Anterior cingulate cortex (tissue), 58 donors: ENCODE results near the gene MMP7.
"Not testable (repeated sequence)": the region's sequence is repeated elsewhere in the genome, so short reads cannot be mapped to it uniquely, and the experiment has no call there.

ENCODE experiments used
- DNase-seq, 58 donors: peaks; one replicate each; lab custom pipeline; 2025; lab: John Stamatoyannopoulos, UW

MMP7 gene

GRCh38 chr11:102544594-102544993 lies 14.0 kb upstream of the MMP7 start:
- DNase-seq = no peak

GRCh38 chr11:102539567-102539966 lies 9.0 kb upstream of the MMP7 start:
- DNase-seq = no peak

- no peak for DNase-seq
These were observed 8.4 kb upstream of the MMP7 start for GRCh38 chr11:102538932-102539331.

- DNase-seq = no peak
These were observed 3.8 kb upstream of the MMP7 start for GRCh38 chr11:102534261-102534872.

- no peak for DNase-seq
These were observed 1.9 kb downstream of the MMP7 start for GRCh38 chr11:102528618-102529017.

- no peak for DNase-seq
These were observed 2.9 kb downstream of the MMP7 start for GRCh38 chr11:102527684-102528083.

- no peak for DNase-seq
These were observed 3.5 kb downstream of the MMP7 start for GRCh38 chr11:102527041-102527440.

- DNase-seq = no peak
These were observed 6.7 kb downstream of the MMP7 start for GRCh38 chr11:102523887-102524286.

- DNase-seq = no peak
These were observed 7.4 kb downstream of the MMP7 start for GRCh38 chr11:102523189-102523570.

- no peak for DNase-seq
These were observed 8.0 kb downstream of the MMP7 start for GRCh38 chr11:102522312-102523188.

GRCh38 chr11:102521121-102521520 lies 9.4 kb downstream of the MMP7 start:
- no peak for DNase-seq

GRCh38 chr11:102520514-102520913 lies 10.0 kb downstream of the MMP7 start:
- no peak for DNase-seq

- DNase-seq = no peak
These were observed 12.1 kb downstream of the MMP7 start for GRCh38 chr11:102518296-102519094.

GRCh38 chr11:102517670-102518069 lies 12.9 kb downstream of the MMP7 start:
- DNase-seq = no peak

GRCh38 chr11:102516179-102516578 lies 14.4 kb downstream of the MMP7 start:
- no peak for DNase-seq

- peak in 2 of 58 donors; percentile 1 to 9 for DNase-seq
These were observed 16.7 kb downstream of the MMP7 start for GRCh38 chr11:102513869-102514268.

- DNase-seq = no peak
These were observed 20.0 kb downstream of the MMP7 start for GRCh38 chr11:102510439-102511135.

- DNase-seq = not testable (repeated sequence)
These were observed 27.7 kb downstream of the MMP7 start for GRCh38 chr11:102502831-102503230.

GRCh38 chr11:102500829-102501228 lies 29.7 kb downstream of the MMP7 start:
- no peak for DNase-seq

- DNase-seq = no peak
These were observed 30.6 kb downstream of the MMP7 start for GRCh38 chr11:102499931-102500330.

GRCh38 chr11:102499151-102499550 lies 31.4 kb downstream of the MMP7 start:
- no peak for DNase-seq
